ENCODE data around the gene GALP. TPM values are rescaled to one million over a fixed set of nuclear protein-coding genes. Genes with fewer than 3 reads are reported as not detected.
"Not testable (repeated sequence)": the region's sequence is repeated elsewhere in the genome, so short reads cannot be mapped to it uniquely, and the experiment has no call there.

GALP gene
- not detected in 2 replicates for total RNA-seq (2014; rRNA removed; shearing (Covaris generic))
- not detected in 2 replicates for polyA plus RNA-seq (2016; fragmentation: Nextera tagmentation; extraction: Ambion mirVana)
- long read RNA-seq: 0 reads

- not testable (repeated sequence) for H3K4me2 ChIP-seq; H3K9me2 ChIP-seq (ENCODE audit: insufficient read depth); H3K4me3 Mint-ChIP-seq; H3K4me1 Mint-ChIP-seq; DNase-seq (ENCODE audit: low spot score); H3K27me3 ChIP-seq (ENCODE audit: insufficient read depth); H4K20me1 ChIP-seq (replicated peaks; ENCODE audit: insufficient read depth); H3K36me3 Mint-ChIP-seq (ENCODE audit: low read depth); H2AFZ ChIP-seq; H3K4me1 ChIP-seq (ENCODE audit: insufficient read depth); H3K36me3 ChIP-seq (ENCODE audit: insufficient read depth); H3K4me3 ChIP-seq; H3K79me2 ChIP-seq (replicated peaks; ENCODE audit: insufficient read depth); H3K27ac ChIP-seq (ENCODE audit: low read depth); H3K9me3 Mint-ChIP-seq; ATAC-seq; H3F3A ChIP-seq (replicated peaks; ENCODE audit: low read depth)
- Mint-ChIP-seq H3K27ac (peak within 1 kb of the TSS; percentile 52; the same call in 1 of the 2 replicates), H3K27me3 (ENCODE audit: insufficient read depth, low read depth, poor library complexity) (peaks cover 12% of the 10 kb centered on the region)
Measured at GRCh38 chr19:56175861-56176307, at the start of gene GALP. TSS of gene GALP (plus strand) at chr19:56176008. CDS start at chr19:56177109, 1,101 bp downstream.

- Histone ChIP-seq H3K27ac (ENCODE audit: low read depth) (no peak overlapping the region), H3K27me3 (ENCODE audit: insufficient read depth) (no peaks in the 10 kb centered on the region), H3K4me2 (no peak overlapping the region), H3K4me1 (ENCODE audit: insufficient read depth) (peaks cover 2% of the 10 kb centered on the region; the same call in 1 of the 2 replicates), H3K36me3 (ENCODE audit: insufficient read depth) (no peaks in the 10 kb centered on the region), H3K4me3 (no peak overlapping the region), H2AFZ (peak overlapping the region; percentile 66; the same call in 1 of the 2 replicates), H4K20me1 (replicated peaks; ENCODE audit: insufficient read depth) (no peaks in the 10 kb centered on the region), H3F3A (replicated peaks; ENCODE audit: low read depth) (no peaks in the 10 kb centered on the region), H3K9me2 (ENCODE audit: insufficient read depth) (no peaks in the 10 kb centered on the region), H3K79me2 (replicated peaks; ENCODE audit: insufficient read depth) (no peaks in the 10 kb centered on the region)
- Mint-ChIP-seq H3K27me3 (ENCODE audit: insufficient read depth, low read depth, poor library complexity) (peaks cover 10% of the 10 kb centered on the region), H3K4me1 (peaks cover 2% of the 10 kb centered on the region; the same call in 2 of the 3 replicates), H3K9me3 (no peaks in the 10 kb centered on the region), H3K36me3 (ENCODE audit: low read depth) (no peaks in the 10 kb centered on the region; the same call in 2 of the 3 replicates), H3K4me3 (no peak overlapping the region), H3K27ac (no peak overlapping the region)
- DNase-seq (ENCODE audit: low spot score) (no peak), ATAC-seq (peak; percentile 67)
- TF ChIP-seq ZNF114 (CRISPR knock-in tag; IDR thresholded peaks at IDR 0.05) (no peak), ETS1 (IDR thresholded peaks at IDR 0.05) (no peak), CTCF (conservative IDR thresholded peaks at IDR 0.05; ENCODE audit: low read depth in 2 of 2) (no peak), POLR2AphosphoS5 (IDR thresholded peaks at IDR 0.05; ENCODE audit: low read depth) (no peak), NANOG (IDR thresholded peaks at IDR 0.05; ENCODE audit: borderline replicate concordance) (no peak), CREB1 (CRISPR knock-in tag; IDR thresholded peaks at IDR 0.05; ENCODE audit: low read depth) (no peak), STAT1 (IDR thresholded peaks at IDR 0.05; ENCODE audit: unreplicated experiment) (no peak), ZNF331 (CRISPR knock-in tag; IDR thresholded peaks at IDR 0.05; ENCODE audit: low read depth) (no peak), ZNF462 (CRISPR knock-in tag; IDR thresholded peaks at IDR 0.05) (no peak)
Measured at GRCh38 chr19:56126983-56127780, 48.6 kb upstream of the GALP start.
